ENCODE results near the gene CACNA1A. TPM values are rescaled to one million over a fixed set of nuclear protein-coding genes. Genes with fewer than 3 reads are reported as not detected.
"Not testable (repeated sequence)": the region's sequence is repeated elsewhere in the genome, so short reads cannot be mapped to it uniquely, and the experiment has no call there.

CACNA1A gene
- total RNA-seq, 4 donors from 2014 or later, result 1.1 TPM; not detected in 3

DNA sequence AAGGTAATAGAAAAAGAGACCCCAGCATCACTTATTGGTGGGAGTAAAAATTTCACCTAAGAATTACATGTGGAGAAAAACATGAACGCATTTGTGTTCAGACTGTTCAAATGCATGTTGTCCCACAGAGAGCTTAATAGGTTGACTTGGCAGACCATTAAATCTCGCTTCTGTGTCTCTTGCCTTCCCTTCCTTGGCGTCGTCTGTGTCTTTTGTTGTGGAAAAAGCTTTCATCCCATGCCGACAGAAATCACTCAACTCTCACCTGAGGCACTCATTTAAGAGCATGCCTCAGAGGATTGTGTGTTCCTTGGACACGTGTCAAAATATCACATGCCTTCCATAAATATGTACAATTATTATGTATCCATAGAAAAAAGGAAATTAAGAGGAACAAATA is 24.4 kb upstream of the CACNA1A start:
- no peaks in the 10 kb centered on the region for H3K4me1 ChIP-seq
- peaks cover 0 to 55% (median 0%) of the 10 kb centered on the region in 4 donors for H3K27me3 ChIP-seq
- no peak overlapping the region for H3K27ac ChIP-seq
- H3K36me3 ChIP-seq, result no peaks in the 10 kb centered on the region
- intact Hi-C loops (cut with DNase I), result no loop called here
- WGBS, 2 donors, result 16 to 19% methylated on average over 6 of the region's 6 CpGs
- H3K4me3 ChIP-seq, result no peak overlapping the region
- DNase-seq, result no peak
- TF ChIP-seq, protein P1, sequence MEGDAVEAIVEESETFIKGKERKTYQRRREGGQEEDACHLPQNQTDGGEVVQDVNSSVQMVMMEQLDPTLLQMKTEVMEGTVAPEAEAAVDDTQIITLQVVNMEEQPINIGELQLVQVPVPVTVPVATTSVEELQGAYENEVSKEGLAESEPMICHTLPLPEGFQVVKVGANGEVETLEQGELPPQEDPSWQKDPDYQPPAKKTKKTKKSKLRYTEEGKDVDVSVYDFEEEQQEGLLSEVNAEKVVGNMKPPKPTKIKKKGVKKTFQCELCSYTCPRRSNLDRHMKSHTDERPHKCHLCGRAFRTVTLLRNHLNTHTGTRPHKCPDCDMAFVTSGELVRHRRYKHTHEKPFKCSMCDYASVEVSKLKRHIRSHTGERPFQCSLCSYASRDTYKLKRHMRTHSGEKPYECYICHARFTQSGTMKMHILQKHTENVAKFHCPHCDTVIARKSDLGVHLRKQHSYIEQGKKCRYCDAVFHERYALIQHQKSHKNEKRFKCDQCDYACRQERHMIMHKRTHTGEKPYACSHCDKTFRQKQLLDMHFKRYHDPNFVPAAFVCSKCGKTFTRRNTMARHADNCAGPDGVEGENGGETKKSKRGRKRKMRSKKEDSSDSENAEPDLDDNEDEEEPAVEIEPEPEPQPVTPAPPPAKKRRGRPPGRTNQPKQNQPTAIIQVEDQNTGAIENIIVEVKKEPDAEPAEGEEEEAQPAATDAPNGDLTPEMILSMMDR (IDR thresholded peaks at IDR 0.05), result no peak
- TF ChIP-seq POLR2A (IDR thresholded peaks at IDR 0.05), result no peak
- no peaks in the 10 kb centered on the region for H3K9me3 ChIP-seq

DNA sequence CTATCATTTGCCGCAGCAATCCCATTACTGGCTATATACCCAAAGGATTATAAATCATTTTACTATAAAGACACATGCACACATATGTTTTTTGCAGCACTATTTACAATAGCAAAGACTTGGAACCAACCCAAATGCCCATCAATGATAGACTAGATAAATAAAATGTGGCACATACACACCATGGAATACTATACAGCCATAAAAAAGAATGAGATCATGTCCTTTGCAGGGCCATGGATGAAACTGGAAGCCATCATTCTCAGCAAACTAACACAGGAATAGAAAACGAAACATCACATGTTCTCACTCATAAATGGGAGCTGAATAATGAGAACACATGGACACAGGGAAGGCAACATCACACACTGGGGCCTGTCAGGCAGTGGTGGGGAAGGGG is 23.4 kb upstream of the CACNA1A start:
- H3K4me1 ChIP-seq; DNase-seq; H3K27ac ChIP-seq; H3K9me3 ChIP-seq; H3K4me3 ChIP-seq; intact Hi-C loops (cut with DNase I); H3K36me3 ChIP-seq: not testable (repeated sequence)
- 72 to 75% methylated on average over 2 of the region's 2 CpGs for WGBS, 2 donors
- peaks cover 0 to 64% (median 0%) of the 10 kb centered on the region in 4 donors for H3K27me3 ChIP-seq

DNA sequence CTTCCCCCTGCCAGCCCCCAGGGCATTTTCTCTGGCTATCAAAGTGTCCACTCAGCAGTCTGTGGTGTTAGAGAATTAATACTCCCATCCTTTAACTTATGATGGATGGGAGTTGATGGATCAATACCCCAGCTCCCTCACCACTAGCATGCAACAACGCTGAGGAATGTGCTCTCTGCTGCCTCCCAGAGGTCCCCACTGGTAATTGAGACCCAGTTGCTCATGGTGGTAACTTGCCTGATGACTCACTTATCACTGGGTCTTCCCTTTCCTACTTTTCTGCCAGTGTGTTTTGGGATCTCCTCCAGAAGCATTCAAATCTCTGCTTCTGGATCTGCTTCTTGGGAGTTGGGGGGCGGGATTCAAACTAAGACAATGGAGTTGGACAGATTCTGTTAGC is 20.3 kb upstream of the CACNA1A start:
- no peak for DNase-seq
- 4 to 13% methylated on average over 2 of the region's 2 CpGs for WGBS, 2 donors
- Histone ChIP-seq H3K4me3 (no peak overlapping the region), H3K9me3 (no peaks in the 10 kb centered on the region), H3K27ac (no peak overlapping the region), H3K27me3 (peaks cover 0 to 69% (median 0%) of the 10 kb centered on the region in 4 donors), H3K36me3 (no peaks in the 10 kb centered on the region), H3K4me1 (no peaks in the 10 kb centered on the region)
- TF ChIP-seq, protein P1 (IDR thresholded peaks at IDR 0.05), result peak in 1 of 6 experiments; percentile 38
- no peak for TF ChIP-seq POLR2A (IDR thresholded peaks at IDR 0.05)
- intact Hi-C loops (cut with DNase I), result no loop called here

DNA sequence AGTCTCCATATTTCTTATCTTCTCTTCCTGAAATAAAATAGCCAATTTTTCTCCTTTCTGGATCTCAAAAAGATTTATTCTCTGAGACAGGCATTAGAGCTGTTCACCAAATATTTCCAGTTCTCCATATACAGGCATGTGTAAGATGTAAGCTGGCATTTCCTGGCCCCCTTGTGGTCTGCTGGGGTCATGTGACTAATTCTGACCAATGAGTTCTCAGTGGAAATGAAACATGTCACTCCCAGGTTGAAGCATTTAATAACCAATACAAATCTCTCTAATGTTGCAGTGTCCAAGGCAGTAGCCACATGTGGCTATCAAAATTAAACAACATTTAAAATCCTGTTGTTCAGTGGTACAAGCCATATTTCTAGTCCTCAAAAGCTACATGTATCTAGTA is 14.8 kb upstream of the CACNA1A start:
- intact Hi-C loops (cut with DNase I), result no loop called here
- Histone ChIP-seq H3K27me3 (peaks cover 0 to 46% (median 0%) of the 10 kb centered on the region in 4 donors), H3K9me3 (peaks cover 0 to 17% (median 0%) of the 10 kb centered on the region in 3 donors), H3K4me3 (no peak overlapping the region), H3K36me3 (no peaks in the 10 kb centered on the region), H3K27ac (no peak overlapping the region), H3K4me1 (no peaks in the 10 kb centered on the region)
- DNase-seq, result no peak
- TF ChIP-seq, protein P1 (IDR thresholded peaks at IDR 0.05), result no peak
- no peak for TF ChIP-seq POLR2A (IDR thresholded peaks at IDR 0.05)

- no peaks in the 10 kb centered on the region for H3K4me1 ChIP-seq
- H3K27me3 ChIP-seq, result peaks cover 0 to 87% (median 3%) of the 10 kb centered on the region in 4 donors
- DNase-seq, result no peak
- intact Hi-C loops (cut with DNase I), result no loop called here
- H3K9me3 ChIP-seq, result no peaks in the 10 kb centered on the region
- H3K4me3 ChIP-seq, result no peak overlapping the region
- H3K27ac ChIP-seq, result no peak overlapping the region
- no peaks in the 10 kb centered on the region for H3K36me3 ChIP-seq
- WGBS, 2 donors, result 55 to 56% methylated on average over 2 of the region's 2 CpGs
- no peak for TF ChIP-seq POLR2A (IDR thresholded peaks at IDR 0.05)
- TF ChIP-seq, protein P1 (IDR thresholded peaks at IDR 0.05), result no peak
These were observed 5.7 kb upstream of the CACNA1A start for GRCh38 chr19:13511947-13512346.

DNA sequence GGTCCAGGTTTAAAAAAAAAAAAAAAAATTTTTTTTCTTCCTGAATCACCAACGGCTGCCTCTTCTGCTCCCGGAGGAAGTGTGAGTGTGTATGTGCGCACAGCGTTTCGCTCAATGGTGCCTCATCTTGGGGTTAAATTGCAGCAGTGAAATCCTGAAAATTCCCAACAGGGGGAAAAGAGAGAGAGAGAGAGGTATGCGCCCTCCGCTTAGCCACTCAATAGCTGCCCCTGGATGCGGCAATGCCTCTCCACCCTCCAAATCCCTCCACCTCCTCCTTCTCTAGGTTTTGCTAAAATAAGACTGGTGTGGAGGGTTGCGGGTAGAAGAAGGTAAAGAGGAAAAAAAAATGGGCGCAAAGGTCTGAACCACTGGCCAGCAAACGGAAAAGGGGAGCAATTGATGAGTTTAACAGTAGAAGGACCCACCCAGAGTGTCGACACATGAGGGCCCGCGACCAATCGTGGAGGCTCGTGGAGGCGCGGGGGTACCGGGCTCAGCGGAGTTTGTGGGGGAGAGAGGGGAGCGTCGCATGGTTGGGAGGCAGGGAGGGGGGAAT is 853 bp upstream of the CACNA1A start:
- no peak for TF ChIP-seq POLR2A (IDR thresholded peaks at IDR 0.05)
- TF ChIP-seq, protein P1 (IDR thresholded peaks at IDR 0.05), result no peak
- Histone ChIP-seq H3K4me1 (peaks cover 0 to 12% (median 8%) of the 10 kb centered on the region in 3 donors), H3K36me3 (no peaks in the 10 kb centered on the region), H3K9me3 (no peaks in the 10 kb centered on the region), H3K27me3 (peaks cover 6 to 98% (median 7%) of the 10 kb centered on the region in 4 donors), H3K4me3 (no peak overlapping the region), H3K27ac (no peak overlapping the region)
- 6 to 9% methylated on average over 18 to 22 of the region's 22 CpGs for WGBS, 2 donors
- no peak for DNase-seq
- intact Hi-C loops (cut with DNase I), result no loop called here

Data from esophagus squamous epithelium (tissue), 5 donors.